Transverse colon (tissue), 4 donors: ENCODE measurements around the gene ANKH. TPM values are rescaled to one million over a fixed set of nuclear protein-coding genes. Genes with fewer than 3 reads are reported as not detected.

Experiments
- DNase-seq: peaks from one replicate; pipeline ENCODE4 v3.0.0-alpha.2; 2019
- H3K27ac ChIP-seq, 4 donors: fragments of 200-600 bp; sonication (generic); 2 replicates each; pipeline ENCODE4 v1.5.1; 2016 to 2018; ENCODE audit warnings: inconsistent platforms in 4 of 4
- H3K27me3 ChIP-seq: fragments of 200-600 bp; sonication (generic); 2 replicates; pipeline ENCODE4 v1.5.1; 2017; ENCODE audit warnings: inconsistent platforms
- H3K36me3 ChIP-seq, 4 donors: fragments of 200-600 bp; sonication (generic); 2 replicates each; pipeline ENCODE4 v1.5.1; 2017 to 2019; ENCODE audit warnings: inconsistent platforms in 4 of 4
- H3K4me1 ChIP-seq, 4 donors: fragments of 200-600 bp; sonication (generic); 2 replicates each; pipeline ENCODE4 v1.5.1; 2017 to 2020; ENCODE audit warnings: inconsistent platforms in 4 of 4
- H3K4me3 ChIP-seq, 4 donors: fragments of 200-600 bp; sonication (generic); 1 replicate in 1 of 4; 2 replicates in 3 of 4; pipeline versions ENCODE4 v1.5.1 to v1.6.1; 2017 to 2019; ENCODE audit warnings: inconsistent platforms in 4 of 4
- H3K9me3 ChIP-seq, 2 donors: fragments of 200-600 bp; sonication (generic); 2 replicates each; pipeline ENCODE4 v1.5.1; 2017 to 2019; ENCODE audit warnings: inconsistent platforms in 2 of 2
- CTCF ChIP-seq, 5 experiments: fragments of 200-600 bp in 3 of 5; fragments of 450-650 bp in 2 of 5; sonication (generic) in 3 of 5; IDR thresholded peaks; 1 replicate in 2 of 5; 2 replicates in 3 of 5; pipeline ENCODE4 v1.5.1; 2016 to 2017; ENCODE audit warnings: antibody characterized with exemption in 5 of 5, inconsistent platforms in 3 of 5, mild to moderate bottlenecking in 2 of 5, moderate library complexity in 1 of 5
- EP300 ChIP-seq: sonication (generic); formaldehyde crosslinking; IDR thresholded peaks from one replicate; pipeline ENCODE4 v1.6.1; 2017; ENCODE audit warnings: antibody characterized with exemption, low read depth
- POLR2A ChIP-seq: fragments of 450-650 bp; IDR thresholded peaks from one replicate; pipeline ENCODE4 v1.6.1; 2016; ENCODE audit warnings: antibody characterized with exemption, mild to moderate bottlenecking, moderate library complexity
- POLR2AphosphoS5 ChIP-seq, 3 donors: sonication (generic); formaldehyde crosslinking; IDR thresholded peaks; one replicate each; pipeline ENCODE4 v1.6.1; 2016; ENCODE audit warnings: antibody characterized with exemption in 3 of 3
- WGBS, 2 donors: methylation state at CpG; one replicate each; pipeline ENCODE4 v1.1.5; 2018; ENCODE audit warnings: low coverage in 1 of 2; 5-methylcytosine and 5-hydroxymethylcytosine counted together
- in situ Hi-C, 4 donors: fragments of 200-750 bp; cut with MboI; loops; one replicate each; pipeline versions ENCODE4 v1.15.0 to v1.15.1; 2017; ENCODE audit warnings: low sequenced_read_pairs in 3 of 4, low pct_ligation_motif_present in 1 of 4, low pct_unique_long_range_greater_than_20kb in 1 of 4
- intact Hi-C: fragments of 100-400 bp; cut with DNase I; formaldehyde crosslinking; loops from one replicate; pipeline ENCODE4 v1.15.1; 2023; ENCODE audit warnings: low total_unique reads
- total RNA-seq, 4 donors: library from RNA; depleted of rRNA; stranded (reverse); fragments of >200 nt; gene quantifications; one replicate each; pipeline ENCODE4 v1.1.0, GENCODE V29; 2016

ANKH gene
- total RNA-seq, 4 donors from 2014 or later = 24.7 to 96.5 (median 69.4) TPM

GRCh38 chr5:14723701-14724132, 147.9 kb downstream of the ANKH start:
- Histone ChIP-seq H3K36me3 (no peaks in the 10 kb centered on the region), H3K27me3 (no peaks in the 10 kb centered on the region), H3K9me3 (no peaks in the 10 kb centered on the region), H3K4me1 (peaks cover 0 to 14% (median 7%) of the 10 kb centered on the region in 4 donors), H3K4me3 (no peak overlapping the region), H3K27ac (no peak overlapping the region)
- TF ChIP-seq EP300 = no peak
- no peak for TF ChIP-seq POLR2AphosphoS5 (IDR thresholded peaks at IDR 0.05)
- TF ChIP-seq CTCF (IDR thresholded peaks at IDR 0.05) = no peak
- TF ChIP-seq POLR2A = no peak
- 80 to 81% methylated on average over 3 to 4 of the region's 4 CpGs for WGBS, 2 donors
- intact Hi-C loops (no loop called here), in situ Hi-C loops (loop anchor here in 2 of 4 donors (10.0 kb wide), 2 partner anchors 281 to 291 kb away; no protein-coding TSS in a partner anchor)
- DNase-seq = no peak

- DNase-seq = no peak
- Histone ChIP-seq H3K9me3 (no peaks in the 10 kb centered on the region), H3K27ac (no peak overlapping the region), H3K36me3 (no peaks in the 10 kb centered on the region), H3K4me3 (no peak overlapping the region), H3K4me1 (peaks cover 0 to 8% (median 3%) of the 10 kb centered on the region in 4 donors), H3K27me3 (no peaks in the 10 kb centered on the region)
- TF ChIP-seq POLR2A = no peak
- no peak for TF ChIP-seq POLR2AphosphoS5 (IDR thresholded peaks at IDR 0.05)
- no peak for TF ChIP-seq EP300
- TF ChIP-seq CTCF (IDR thresholded peaks at IDR 0.05) = no peak
- in situ Hi-C loops = loop anchor here in 2 of 4 donors (10.0 kb wide), 2 partner anchors 282 to 292 kb away; no protein-coding TSS in a partner anchor
- intact Hi-C loops = no loop called here
- WGBS, 2 donors = 90 to 96% methylated on average over 6 to 8 of the region's 8 CpGs
Observed at GRCh38 chr5:14722923-14723322, 148.7 kb downstream of the ANKH start.

GRCh38 chr5:14721990-14722656, 149.5 kb downstream of the ANKH start:
- H3K27me3 ChIP-seq = no peaks in the 10 kb centered on the region
- in situ Hi-C loops = loop anchor here in 2 of 4 donors (10.0 kb wide), 2 partner anchors 283 to 293 kb away; no protein-coding TSS in a partner anchor
- TF ChIP-seq POLR2A = no peak
- no peaks in the 10 kb centered on the region for H3K9me3 ChIP-seq
- no peak overlapping the region for H3K27ac ChIP-seq
- peaks cover 0 to 5% (median 1%) of the 10 kb centered on the region in 4 donors for H3K4me1 ChIP-seq
- 86 to 100% methylated on average over 3 to 7 of the region's 7 CpGs for WGBS, 2 donors
- H3K4me3 ChIP-seq = no peak overlapping the region
- H3K36me3 ChIP-seq = no peaks in the 10 kb centered on the region
- intact Hi-C loops = no loop called here
- DNase-seq = no peak

GRCh38 chr5:14720236-14720923, 151.2 kb downstream of the ANKH start:
- WGBS, 2 donors = 71 to 95% methylated on average over 1 to 3 of the region's 3 CpGs
- H3K4me3 ChIP-seq = no peak overlapping the region
- no peak overlapping the region for H3K27ac ChIP-seq
- H3K36me3 ChIP-seq = peaks cover 0 to 6% (median 0%) of the 10 kb centered on the region in 4 donors
- no peaks in the 10 kb centered on the region for H3K27me3 ChIP-seq
- no peak for DNase-seq
- in situ Hi-C loops = loop anchor here in 2 of 4 donors (10.0 kb wide), 2 partner anchors 284 to 294 kb away; no protein-coding TSS in a partner anchor
- TF ChIP-seq EP300 (no peak), POLR2AphosphoS5 (IDR thresholded peaks at IDR 0.05) (no peak), POLR2A (no peak), CTCF (IDR thresholded peaks at IDR 0.05) (no peak)
- peaks cover 0 to 9% (median 1%) of the 10 kb centered on the region in 4 donors for H3K4me1 ChIP-seq
- H3K9me3 ChIP-seq = no peaks in the 10 kb centered on the region
- intact Hi-C loops = no loop called here
